ENCODE measurements around the gene ENO4. TPM values are rescaled to one million over a fixed set of nuclear protein-coding genes. Genes with fewer than 3 reads are reported as not detected.

ENO4 gene
- polyA plus RNA-seq, 3 donors: not detected

DNA sequence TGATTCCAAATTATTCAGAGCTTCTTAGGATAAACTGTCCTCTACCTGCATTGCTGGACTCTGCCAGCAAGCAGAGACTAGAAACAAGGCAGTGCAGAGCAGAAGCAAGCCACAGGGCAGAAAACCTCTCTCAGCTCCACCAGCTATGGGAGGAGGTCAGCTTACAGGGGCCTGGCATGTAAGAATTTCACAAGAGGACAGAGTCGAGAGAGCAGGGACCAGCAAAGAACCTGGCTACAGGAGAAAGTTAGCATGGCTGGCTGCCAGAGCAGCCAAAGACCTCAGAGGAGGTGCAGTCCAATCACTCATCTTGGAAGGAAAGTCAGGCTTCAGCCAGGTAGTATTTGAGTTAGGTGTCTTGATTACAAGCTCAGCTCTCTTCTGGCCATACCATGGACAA is 62.9 kb downstream of the ENO4 start:
- H4K20me1 ChIP-seq (ENCODE audit: insufficient read depth, low read length): no peaks in the 10 kb centered on the region
- intact Hi-C loops (cut with micrococcal nuclease): no loop called here
- no peak overlapping the region for H3K4me3 Mint-ChIP-seq
- H3K27ac Mint-ChIP-seq: no peak overlapping the region
- no peak overlapping the region for H3K27ac ChIP-seq (ENCODE audit: low read depth in 1 of 2, low read length in 2 of 2)
- peaks cover 0 to 2% (median 0%) of the 10 kb centered on the region in 7 donors for H3K9me3 Mint-ChIP-seq
- H3K4me1 Mint-ChIP-seq: peaks cover 11% of the 10 kb centered on the region
- no peaks in the 10 kb centered on the region for H3K27me3 Mint-ChIP-seq (ENCODE audit: low read depth in 3 of 3)
- no peak overlapping the region for H3K9ac ChIP-seq (ENCODE audit: insufficient read depth, low read length, poor library complexity, severe bottlenecking)
- 92% methylated on average over 1 of the region's 1 CpG for WGBS (ENCODE audit: insufficient coverage)
- peaks cover 2 to 4% of the 10 kb centered on the region in 2 donors for H3K4me1 ChIP-seq (ENCODE audit: control insufficient read depth in 1 of 2, insufficient read depth in 2 of 2, low read length in 2 of 2)
- no peak overlapping the region for H2AFZ ChIP-seq (ENCODE audit: insufficient read depth, low read depth, low read length, poor library complexity, severe bottlenecking)
- H3K36me3 ChIP-seq (replicated peaks in 1 of 2; ENCODE audit: control insufficient read depth in 1 of 2, insufficient read depth in 2 of 2, low read length in 2 of 2): peaks cover 50 to 96% of the 10 kb centered on the region in 2 donors
- no peak overlapping the region for H3K4me2 ChIP-seq (replicated peaks; ENCODE audit: extremely low read depth, low read length, poor library complexity, severe bottlenecking)
- no peak overlapping the region for H3K4me3 ChIP-seq (replicated peaks in 1 of 3; ENCODE audit: low read depth in 2 of 3, low read length in 3 of 3)
- DNase-seq: no peak
- H3K79me2 ChIP-seq (ENCODE audit: insufficient read depth, low read length): no peaks in the 10 kb centered on the region
- no peaks in the 10 kb centered on the region for H3K9me3 ChIP-seq (replicated peaks in 1 of 2; ENCODE audit: control insufficient read depth in 1 of 2, insufficient read depth in 1 of 2, low read length in 2 of 2)
- TF ChIP-seq, protein P1, sequence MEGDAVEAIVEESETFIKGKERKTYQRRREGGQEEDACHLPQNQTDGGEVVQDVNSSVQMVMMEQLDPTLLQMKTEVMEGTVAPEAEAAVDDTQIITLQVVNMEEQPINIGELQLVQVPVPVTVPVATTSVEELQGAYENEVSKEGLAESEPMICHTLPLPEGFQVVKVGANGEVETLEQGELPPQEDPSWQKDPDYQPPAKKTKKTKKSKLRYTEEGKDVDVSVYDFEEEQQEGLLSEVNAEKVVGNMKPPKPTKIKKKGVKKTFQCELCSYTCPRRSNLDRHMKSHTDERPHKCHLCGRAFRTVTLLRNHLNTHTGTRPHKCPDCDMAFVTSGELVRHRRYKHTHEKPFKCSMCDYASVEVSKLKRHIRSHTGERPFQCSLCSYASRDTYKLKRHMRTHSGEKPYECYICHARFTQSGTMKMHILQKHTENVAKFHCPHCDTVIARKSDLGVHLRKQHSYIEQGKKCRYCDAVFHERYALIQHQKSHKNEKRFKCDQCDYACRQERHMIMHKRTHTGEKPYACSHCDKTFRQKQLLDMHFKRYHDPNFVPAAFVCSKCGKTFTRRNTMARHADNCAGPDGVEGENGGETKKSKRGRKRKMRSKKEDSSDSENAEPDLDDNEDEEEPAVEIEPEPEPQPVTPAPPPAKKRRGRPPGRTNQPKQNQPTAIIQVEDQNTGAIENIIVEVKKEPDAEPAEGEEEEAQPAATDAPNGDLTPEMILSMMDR (IDR thresholded peaks at IDR 0.05): no peak
- H3K27me3 ChIP-seq (ENCODE audit: control insufficient read depth in 2 of 2, insufficient read depth in 2 of 2, low read length in 2 of 2): no peaks in the 10 kb centered on the region
- H3K36me3 Mint-ChIP-seq: peaks cover 66 to 75% of the 10 kb centered on the region in 2 donors

DNA sequence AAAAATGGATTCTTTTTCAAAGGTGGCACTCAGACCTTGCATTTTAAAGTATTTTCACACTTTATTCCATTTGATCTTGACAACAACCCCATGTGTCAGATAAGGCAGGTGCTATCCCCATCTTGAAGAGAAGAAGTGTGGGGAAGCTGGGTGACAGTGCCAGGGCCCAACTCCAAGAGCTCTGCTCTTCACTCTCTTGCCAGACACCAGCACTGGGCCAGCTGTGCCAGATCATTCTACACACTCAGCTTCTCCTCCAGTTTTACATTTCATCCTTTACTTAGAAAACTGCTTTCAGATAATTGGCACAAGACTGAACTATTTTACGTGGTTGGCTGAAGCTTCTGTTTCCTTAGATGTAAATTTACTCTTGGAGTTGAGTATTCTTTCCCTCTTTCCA is 64.4 kb downstream of the ENO4 start:
- Histone ChIP-seq H3K36me3 (replicated peaks in 1 of 2; ENCODE audit: control insufficient read depth in 1 of 2, insufficient read depth in 2 of 2, low read length in 2 of 2) (peaks cover 46 to 96% of the 10 kb centered on the region in 2 donors), H4K20me1 (ENCODE audit: insufficient read depth, low read length) (no peaks in the 10 kb centered on the region), H3K4me3 (replicated peaks in 1 of 3; ENCODE audit: low read depth in 2 of 3, low read length in 3 of 3) (no peak overlapping the region), H3K4me2 (replicated peaks; ENCODE audit: extremely low read depth, low read length, poor library complexity, severe bottlenecking) (no peak overlapping the region), H3K9ac (ENCODE audit: insufficient read depth, low read length, poor library complexity, severe bottlenecking) (no peak overlapping the region), H3K9me3 (replicated peaks in 1 of 2; ENCODE audit: control insufficient read depth in 1 of 2, insufficient read depth in 1 of 2, low read length in 2 of 2) (no peaks in the 10 kb centered on the region), H2AFZ (ENCODE audit: insufficient read depth, low read depth, low read length, poor library complexity, severe bottlenecking) (no peak overlapping the region), H3K27ac (ENCODE audit: low read depth in 1 of 2, low read length in 2 of 2) (no peak overlapping the region), H3K79me2 (ENCODE audit: insufficient read depth, low read length) (no peaks in the 10 kb centered on the region), H3K27me3 (ENCODE audit: control insufficient read depth in 2 of 2, insufficient read depth in 2 of 2, low read length in 2 of 2) (no peaks in the 10 kb centered on the region), H3K4me1 (ENCODE audit: control insufficient read depth in 1 of 2, insufficient read depth in 2 of 2, low read length in 2 of 2) (peaks cover 2 to 4% of the 10 kb centered on the region in 2 donors)
- Mint-ChIP-seq H3K27ac (peak overlapping the region in 1 of 7 donors; percentile 61), H3K4me1 (peaks cover 11% of the 10 kb centered on the region), H3K36me3 (peaks cover 68 to 81% of the 10 kb centered on the region in 2 donors), H3K4me3 (no peak overlapping the region), H3K27me3 (ENCODE audit: low read depth in 3 of 3) (no peaks in the 10 kb centered on the region), H3K9me3 (peaks cover 0 to 2% (median 0%) of the 10 kb centered on the region in 7 donors)
- WGBS (ENCODE audit: insufficient coverage): no CpG with 5 or more reads among the region's 1 CpG
- intact Hi-C loops (cut with micrococcal nuclease): no loop called here
- no peak for DNase-seq
- TF ChIP-seq, protein P1 (IDR thresholded peaks at IDR 0.05): no peak
